ENCODE results near the gene KAT7. TPM values are rescaled to one million over a fixed set of nuclear protein-coding genes. Genes with fewer than 3 reads are reported as not detected.

KAT7 gene
- total RNA-seq, 2 experiments from 2014 or later, result 61.2 to 66.6 TPM

- Mint-ChIP-seq H3K27me3 (no peaks in the 10 kb centered on the region), H3K27ac (no peak overlapping the region), H3K9me3 (no peaks in the 10 kb centered on the region), H3K4me3 (no peak overlapping the region), H3K4me1 (ENCODE audit: low read depth) (peaks cover 20% of the 10 kb centered on the region), H3K36me3 (ENCODE audit: low read depth) (no peaks in the 10 kb centered on the region)
- intact Hi-C loops (cut with micrococcal nuclease), result no loop called here
- ATAC-seq (no peak), DNase-seq (no peak)
- ChIA-PET POLR2A (interaction anchor here (1.0 to 1.8 kb wide), 3 partner anchors 152 to 269 kb away, joined by 3 to 4 read pairs (median 3); no protein-coding TSS in a partner anchor), CTCF (interaction anchor here (1.0 to 1.8 kb wide), 2 partner anchors 279 to 281 kb away, joined by 3 to 6 read pairs; no protein-coding TSS in a partner anchor)
- no peak for TF ChIP-seq CTCF (IDR thresholded peaks at IDR 0.05)
These were observed 60.3 kb downstream of the KAT7 start for GRCh38 chr17:49848739-49849138.

- DNase-seq, result no peak
- Mint-ChIP-seq H3K4me1 (ENCODE audit: low read depth) (peaks cover 15% of the 10 kb centered on the region), H3K4me3 (peak overlapping the region; percentile 77), H3K27me3 (no peaks in the 10 kb centered on the region), H3K36me3 (ENCODE audit: low read depth) (no peaks in the 10 kb centered on the region), H3K27ac (no peak overlapping the region), H3K9me3 (no peaks in the 10 kb centered on the region)
- TF ChIP-seq CTCF (IDR thresholded peaks at IDR 0.05), result no peak
- POLR2A ChIA-PET, result interaction anchor here (0.6 to 1.2 kb wide), 4 partner anchors 11 to 276 kb away, joined by 3 to 5 read pairs (median 3); no protein-coding TSS in a partner anchor
- no peak for ATAC-seq
- intact Hi-C loops (cut with micrococcal nuclease), result loop anchor here (10.0 kb wide), 1 partner anchor 275 kb away; the partner anchor contains the start of gene NXPH3
- CTCF ChIA-PET, result interaction anchor here (1.0 to 5.6 kb wide), 5 partner anchors 10 to 293 kb away, joined by 3 to 45 read pairs (median 4); no protein-coding TSS in a partner anchor
These were observed 61.7 kb downstream of the KAT7 start for GRCh38 chr17:49850218-49850610.

GRCh38 chr17:49850772-49851386, 62.4 kb downstream of the KAT7 start:
- H3K27ac Mint-ChIP-seq, result peak overlapping the region; percentile 71
- no peaks in the 10 kb centered on the region for H3K27me3 Mint-ChIP-seq
- ChIA-PET POLR2A (interaction anchor here (0.6 to 1.4 kb wide), 4 partner anchors 12 to 205 kb away, joined by 3 to 4 read pairs (median 3); partner anchors contain the start of gene ITGA3), CTCF (interaction anchor here (0.7 to 5.6 kb wide), 9 partner anchors 12 to 293 kb away, joined by 3 to 45 read pairs (median 5); no protein-coding TSS in a partner anchor)
- intact Hi-C loops (cut with micrococcal nuclease), result loop anchor here (10.0 kb wide), 1 partner anchor 276 kb away; the partner anchor contains the start of gene NXPH3
- H3K4me3 Mint-ChIP-seq, result peak overlapping the region; percentile 77
- H3K9me3 Mint-ChIP-seq, result no peaks in the 10 kb centered on the region
- no peaks in the 10 kb centered on the region for H3K36me3 Mint-ChIP-seq (ENCODE audit: low read depth)
- DNase-seq (peak; percentile 13), ATAC-seq (peak; percentile 13)
- no peak for TF ChIP-seq CTCF (IDR thresholded peaks at IDR 0.05)
- H3K4me1 Mint-ChIP-seq (ENCODE audit: low read depth), result peaks cover 14% of the 10 kb centered on the region

- Mint-ChIP-seq H3K27me3 (no peaks in the 10 kb centered on the region), H3K4me1 (ENCODE audit: low read depth) (peaks cover 14% of the 10 kb centered on the region), H3K36me3 (ENCODE audit: low read depth) (no peaks in the 10 kb centered on the region), H3K9me3 (no peaks in the 10 kb centered on the region), H3K4me3 (peak overlapping the region; percentile 76), H3K27ac (peak overlapping the region; percentile 81)
- DNase-seq, result peak; percentile 80
- peak; percentile 77 for ATAC-seq
- TF ChIP-seq CTCF (IDR thresholded peaks at IDR 0.05), result peak; percentile 80
- intact Hi-C loops (cut with micrococcal nuclease), result loop anchor here (10.0 kb wide), 1 partner anchor 277 kb away; the partner anchor contains the start of gene NXPH3
- CTCF ChIA-PET, result interaction anchor here (0.7 to 5.6 kb wide), 13 partner anchors 10 to 294 kb away, joined by 3 to 45 read pairs (median 5); no protein-coding TSS in a partner anchor
- POLR2A ChIA-PET, result interaction anchor here (0.6 to 1.4 kb wide), 4 partner anchors 10 to 145 kb away, joined by 3 to 5 read pairs (median 4); no protein-coding TSS in a partner anchor
These were observed 63.2 kb downstream of the KAT7 start for GRCh38 chr17:49851387-49852291.
